ENCODE data around the gene RABGAP1L. TPM values are rescaled to one million over a fixed set of nuclear protein-coding genes. Genes with fewer than 3 reads are reported as not detected.

The RABGAP1L gene
- total and polyA plus RNA-seq, 2 donors (not counting 3 experiments of a cell fraction or from before 2014, with no cell fraction given) = 6.4 to 22.2 TPM

- H3K9ac ChIP-seq (replicated peaks; ENCODE audit: extremely low read depth, insufficient read depth, low read length) = no peak overlapping the region
- no peaks in the 10 kb centered on the region for H3K4me1 ChIP-seq (ENCODE audit: control insufficient read depth, extremely low read depth, insufficient read depth, low read length)
- no peak overlapping the region for H3K4me3 ChIP-seq (replicated peaks in 1 of 3; ENCODE audit: insufficient read depth in 1 of 3, low read depth in 1 of 3, low read length in 3 of 3)
- no peak overlapping the region for H3K27ac ChIP-seq (ENCODE audit: insufficient read depth, low read depth, low read length)
- no peaks in the 10 kb centered on the region for H3K9me3 ChIP-seq (replicated peaks; ENCODE audit: control insufficient read depth, insufficient read depth, low read length)
- no peaks in the 10 kb centered on the region for H3K79me2 ChIP-seq (ENCODE audit: control insufficient read depth, insufficient read depth, low read length)
- H3K27me3 ChIP-seq (ENCODE audit: control insufficient read depth in 2 of 2, insufficient read depth in 2 of 2, low read length in 2 of 2) = no peaks in the 10 kb centered on the region
- H3K36me3 ChIP-seq (ENCODE audit: control insufficient read depth in 2 of 2, extremely low read depth in 1 of 2, insufficient read depth in 2 of 2, low read length in 2 of 2) = no peaks in the 10 kb centered on the region
- no peak for FAIRE-seq
- intact Hi-C loops (cut with micrococcal nuclease) (no loop called here), dilution Hi-C loops (cut with MboI; ENCODE audit: extremely low pct_ligation_motif_present, low sequenced_read_pairs) (loop anchor here (10.0 kb wide), 1 partner anchor 460 kb away; no protein-coding TSS in a partner anchor)
- H3K4me2 ChIP-seq (ENCODE audit: insufficient read depth, low read length) = no peak overlapping the region
- TF ChIP-seq EZH2 (IDR thresholded peaks at IDR 0.05; ENCODE audit: borderline replicate concordance, low read depth, low read length, severe bottlenecking) (no peak), JUN (IDR thresholded peaks at IDR 0.05; ENCODE audit: borderline replicate concordance, insufficient read depth, insufficient read length, low read depth) (no peak), MAX (IDR thresholded peaks at IDR 0.05; ENCODE audit: insufficient read depth, insufficient read length) (no peak), GATA2 (IDR thresholded peaks at IDR 0.05; ENCODE audit: insufficient read depth, insufficient read length, low read depth, low read length) (no peak), MYC (IDR thresholded peaks at IDR 0.05; ENCODE audit: low read depth, low read length) (no peak), POLR2AphosphoS5 (IDR thresholded peaks at IDR 0.05; ENCODE audit: insufficient read depth, low read depth, low read length) (no peak), FOS (IDR thresholded peaks at IDR 0.05; ENCODE audit: borderline replicate concordance, insufficient read depth, low read length) (no peak), POLR2A (IDR thresholded peaks at IDR 0.05; ENCODE audit: low read depth, low read length) (no peak)
- TF ChIP-seq, protein P1, sequence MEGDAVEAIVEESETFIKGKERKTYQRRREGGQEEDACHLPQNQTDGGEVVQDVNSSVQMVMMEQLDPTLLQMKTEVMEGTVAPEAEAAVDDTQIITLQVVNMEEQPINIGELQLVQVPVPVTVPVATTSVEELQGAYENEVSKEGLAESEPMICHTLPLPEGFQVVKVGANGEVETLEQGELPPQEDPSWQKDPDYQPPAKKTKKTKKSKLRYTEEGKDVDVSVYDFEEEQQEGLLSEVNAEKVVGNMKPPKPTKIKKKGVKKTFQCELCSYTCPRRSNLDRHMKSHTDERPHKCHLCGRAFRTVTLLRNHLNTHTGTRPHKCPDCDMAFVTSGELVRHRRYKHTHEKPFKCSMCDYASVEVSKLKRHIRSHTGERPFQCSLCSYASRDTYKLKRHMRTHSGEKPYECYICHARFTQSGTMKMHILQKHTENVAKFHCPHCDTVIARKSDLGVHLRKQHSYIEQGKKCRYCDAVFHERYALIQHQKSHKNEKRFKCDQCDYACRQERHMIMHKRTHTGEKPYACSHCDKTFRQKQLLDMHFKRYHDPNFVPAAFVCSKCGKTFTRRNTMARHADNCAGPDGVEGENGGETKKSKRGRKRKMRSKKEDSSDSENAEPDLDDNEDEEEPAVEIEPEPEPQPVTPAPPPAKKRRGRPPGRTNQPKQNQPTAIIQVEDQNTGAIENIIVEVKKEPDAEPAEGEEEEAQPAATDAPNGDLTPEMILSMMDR (IDR thresholded peaks at IDR 0.05; ENCODE audit: extremely low read depth in 1 of 2, insufficient read depth in 1 of 2, low read depth in 1 of 2, low read length in 2 of 2) = no peak
- no peak overlapping the region for H2AFZ ChIP-seq (ENCODE audit: low read depth, low read length)
- H4K20me1 ChIP-seq (replicated peaks; ENCODE audit: control insufficient read depth, extremely low read depth, insufficient read depth, low read length) = no peaks in the 10 kb centered on the region
- no peak for DNase-seq (ENCODE audit: low read depth, low spot score)
- ChIA-PET POLR2A (no interaction called here), CTCF (interaction anchor here (1.8 to 2.4 kb wide), 2 partner anchors 461 to 482 kb away, joined by 6 to 17 read pairs; no protein-coding TSS in a partner anchor)
- BruUV-seq (replicated peaks) = no TSS peak
- no peaks in the 10 kb centered on the region for H3K9me1 ChIP-seq (replicated peaks; ENCODE audit: control insufficient read depth, extremely low read depth, insufficient read depth, low read length)
Observed at GRCh38 chr1:174265282-174265681, 106.0 kb downstream of the RABGAP1L start.

Measured in endothelial cell of umbilical vein (primary cell).